IMR-90 (cell line): ENCODE measurements around the gene TRPV4. TPM values are rescaled to one million over a fixed set of nuclear protein-coding genes. Genes with fewer than 3 reads are reported as not detected.
A peak's percentile ranks its signal among the peaks of the same experiment; 100 is the strongest.

Experiments
- ATAC-seq: fragments of 200-7000 bp; cut with Tn5 transposase; 2 replicates; pipeline ENCODE4 v1.9.1; 2020; ENCODE audit warnings: low read depth, mild to moderate bottlenecking, moderate library complexity
- BruUV-seq: library from RNA; stranded (reverse); fragments of 400-500 nt; replicated peaks from 2 replicates; lab custom pipeline; 2021; lab: Mats Ljungman, UMichigan
- CTCF ChIA-PET: fragments of 300-600 bp; formaldehyde crosslinking; extraction: SDS; loops from one replicate; lab custom pipeline; 2021; ENCODE audit warnings: antibody characterized with exemption; lab: Yijun Ruan, JAX
- POLR2A ChIA-PET: fragments of 300-600 bp; sonication (Branson Sonifier 250); formaldehyde crosslinking; loops from one replicate; lab custom pipeline; 2022; ENCODE audit warnings: antibody characterized with exemption; ENCODE audit not compliant: unreplicated experiment; lab: Charles Lee
- DNase-seq: peaks from one replicate; pipeline ENCODE4 v3.0.0; 2013
- H2AFZ ChIP-seq: replicated peaks from 2 replicates; pipeline ENCODE3; 2013; ENCODE audit warnings: low read length, mild to moderate bottlenecking; ENCODE audit not compliant: poor library complexity
- H2AK5ac ChIP-seq: 2 replicates; pipeline ENCODE4 v1.6.1; 2013; ENCODE audit warnings: low read depth, low read length, inconsistent platforms
- H2AK9ac ChIP-seq: replicated peaks from 2 replicates; pipeline ENCODE3; 2013; ENCODE audit warnings: mild to moderate bottlenecking, low read depth, low read length, moderate library complexity; ENCODE audit not compliant: poor library complexity
- H2BK120ac ChIP-seq: 2 replicates; pipeline ENCODE4 v1.6.1; 2013; ENCODE audit warnings: low read depth, low read length, inconsistent platforms
- H2BK15ac ChIP-seq: 3 replicates; pipeline ENCODE4 v1.6.1; 2013; ENCODE audit warnings: low read depth, low read length, inconsistent platforms
- H2BK20ac ChIP-seq: 2 replicates; pipeline ENCODE4 v1.6.1; 2013; ENCODE audit warnings: low read depth, mild to moderate bottlenecking, inconsistent platforms, low read length, moderate library complexity
- H2BK5ac ChIP-seq: 2 replicates; pipeline ENCODE4 v1.6.1; 2013; ENCODE audit warnings: mild to moderate bottlenecking, low read depth, low read length, inconsistent platforms; ENCODE audit not compliant: poor library complexity, severe bottlenecking
- H3K14ac ChIP-seq: replicated peaks from 2 replicates; pipeline ENCODE4 v1.6.1; 2013; ENCODE audit warnings: low read depth, low read length, inconsistent platforms
- H3K18ac ChIP-seq: 2 replicates; pipeline ENCODE4 v1.6.1; 2013; ENCODE audit warnings: low read depth, low read length, control low read depth
- H3K23ac ChIP-seq: 2 replicates; pipeline ENCODE4 v1.6.1; 2013; ENCODE audit warnings: low read depth, low read length, inconsistent platforms
- H3K27ac ChIP-seq: 2 replicates; pipeline ENCODE4 v1.5.1; 2013; ENCODE audit warnings: mild to moderate bottlenecking, control low read depth, low read length; ENCODE audit not compliant: insufficient read depth
- H3K27me3 ChIP-seq: 2 replicates; pipeline ENCODE4 v1.6.1; 2013; ENCODE audit warnings: low read length; ENCODE audit not compliant: control insufficient read depth, insufficient read depth
- H3K36me3 ChIP-seq: 2 replicates; pipeline ENCODE4 v1.6.1; 2013; ENCODE audit warnings: low read length, mixed read lengths; ENCODE audit not compliant: control insufficient read depth, insufficient read depth
- H3K4ac ChIP-seq: 2 replicates; pipeline ENCODE4 v1.6.1; 2013; ENCODE audit warnings: low read depth, low read length, inconsistent platforms
- H3K4me1 ChIP-seq: 2 replicates; pipeline ENCODE4 v1.6.1; 2013; ENCODE audit warnings: low read length, mixed read lengths; ENCODE audit not compliant: control insufficient read depth, insufficient read depth
- H3K4me2 ChIP-seq: 2 replicates; pipeline ENCODE4 v1.6.1; 2013; ENCODE audit warnings: low read depth, mild to moderate bottlenecking, control low read depth, low read length, moderate library complexity
- H3K4me3 ChIP-seq: 2 replicates; pipeline ENCODE4 v1.5.1; 2013; ENCODE audit warnings: low read depth, mild to moderate bottlenecking, control low read depth, low read length, moderate library complexity; ENCODE audit not compliant: insufficient read depth
- H3K56ac ChIP-seq: 2 replicates; pipeline ENCODE4 v1.6.1; 2013; ENCODE audit warnings: low read length, inconsistent platforms; ENCODE audit not compliant: insufficient read depth; ENCODE audit errors: extremely low read depth
- H3K79me1 ChIP-seq, 2 experiments: 2 replicates each; pipeline ENCODE4 v1.6.1; 2013; ENCODE audit warnings: low read length in 2 of 2, inconsistent platforms in 1 of 2, low read depth in 1 of 2
- H3K9ac ChIP-seq: 2 replicates; pipeline ENCODE4 v1.6.1; 2013; ENCODE audit warnings: low read depth, low read length, control low read depth
- H3K9me1 ChIP-seq: 2 replicates; pipeline ENCODE4 v1.6.1; 2013; ENCODE audit warnings: low read length, inconsistent platforms; ENCODE audit not compliant: insufficient read depth
- H3K9me3 ChIP-seq: 2 replicates; pipeline ENCODE4 v1.6.1; 2013; ENCODE audit warnings: low read length; ENCODE audit not compliant: control insufficient read depth, insufficient read depth
- H4K20me1 ChIP-seq: 2 replicates; pipeline ENCODE4 v1.6.1; 2013; ENCODE audit warnings: low read length, inconsistent platforms; ENCODE audit not compliant: insufficient read depth
- H4K5ac ChIP-seq: 2 replicates; pipeline ENCODE4 v1.6.1; 2013; ENCODE audit warnings: mild to moderate bottlenecking, low read depth, low read length, control low read depth
- H4K8ac ChIP-seq, 2 experiments: 2 replicates each; pipeline ENCODE4 v1.6.1; 2013; ENCODE audit warnings: low read depth in 2 of 2, low read length in 2 of 2, control low read depth in 1 of 2, inconsistent platforms in 1 of 2
- H4K91ac ChIP-seq: 2 replicates; pipeline ENCODE4 v1.6.1; 2013; ENCODE audit warnings: low read depth, low read length, inconsistent platforms; ENCODE audit not compliant: insufficient read depth
- MAFK ChIP-seq: IDR thresholded peaks from 2 replicates; pipeline ENCODE4 v1.6.1; 2012; ENCODE audit warnings: low read depth, low read length, improper control_type of control experiment
- MXI1 ChIP-seq: IDR thresholded peaks from 2 replicates; pipeline ENCODE4 v1.6.1; 2012; ENCODE audit warnings: low read depth, mild to moderate bottlenecking, low read length, moderate library complexity, borderline replicate concordance
- POLR2A ChIP-seq: IDR thresholded peaks from 2 replicates; pipeline ENCODE4 v1.6.1; 2012; ENCODE audit warnings: mild to moderate bottlenecking, low read depth, low read length
- RAD21 ChIP-seq: IDR thresholded peaks from 2 replicates; pipeline ENCODE4 v1.6.1; 2012; ENCODE audit warnings: low read length, improper control_type of control experiment
- RCOR1 ChIP-seq: IDR thresholded peaks from 2 replicates; pipeline ENCODE4 v1.6.1; 2012; ENCODE audit warnings: mild to moderate bottlenecking, low read length, improper control_type of control experiment; ENCODE audit not compliant: insufficient replicate concordance
- RFX5 ChIP-seq: IDR thresholded peaks from 2 replicates; pipeline ENCODE4 v1.8.0; 2012; ENCODE audit warnings: low read depth, mild to moderate bottlenecking, low read length, moderate library complexity
- WGBS, 2 experiments: methylation state at CpG; one replicate each; pipeline versions ENCODE4 v1.1.5 to v1.1.7; 2013; ENCODE audit warnings: missing lambda C conversion rate in 2 of 2; ENCODE audit not compliant: insufficient read length in 1 of 2; ENCODE audit errors: extremely low coverage in 2 of 2; 5-methylcytosine and 5-hydroxymethylcytosine counted together
- dilution Hi-C: fragments of 300-500 bp; cut with HindIII; formaldehyde crosslinking; loops from one replicate; pipeline ENCODE4 v1.14.3; 2018; ENCODE audit warnings: low sequenced_read_pairs; ENCODE audit not compliant: unreplicated experiment
- in situ Hi-C: fragments of 300-500 bp; cut with MboI; formaldehyde crosslinking; loops from 3 replicates; pipeline ENCODE4 v1.14.3; 2019; ENCODE audit warnings: low sequenced_read_pairs, inconsistent platforms, mixed read lengths
- intact Hi-C: fragments of 100-400 bp; cut with micrococcal nuclease; formaldehyde crosslinking; loops from 2 replicates; pipeline ENCODE4 v1.10.0; 2022
- polyA plus RNA-seq, 3 experiments: library from polyadenylated mRNA; depleted of rRNA; stranded (reverse); fragments of >200 nt; gene quantifications; 2 replicates each; pipeline ENCODE4 v1.2.3, GENCODE V29; 2012; ENCODE audit warnings: low replicate concordance in 1 of 3
- total RNA-seq: library from RNA; depleted of rRNA; stranded (reverse); fragments of >200 nt; gene quantifications from 2 replicates; pipeline ENCODE4 v1.2.3, GENCODE V29; 2012
- TF ChIP-seq, protein P1 (sequence below): fragments of 150-350 bp; IDR thresholded peaks from 2 replicates; pipeline ENCODE4 v1.6.1; 2017; ENCODE audit warnings: mild to moderate bottlenecking, antibody characterized with exemption, low read length, low read depth

TRPV4 gene
- total and polyA plus RNA-seq, 2 of the 4 experiments (the other 2 are of a cell fraction) = 1.1 to 6.1 TPM

DNA sequence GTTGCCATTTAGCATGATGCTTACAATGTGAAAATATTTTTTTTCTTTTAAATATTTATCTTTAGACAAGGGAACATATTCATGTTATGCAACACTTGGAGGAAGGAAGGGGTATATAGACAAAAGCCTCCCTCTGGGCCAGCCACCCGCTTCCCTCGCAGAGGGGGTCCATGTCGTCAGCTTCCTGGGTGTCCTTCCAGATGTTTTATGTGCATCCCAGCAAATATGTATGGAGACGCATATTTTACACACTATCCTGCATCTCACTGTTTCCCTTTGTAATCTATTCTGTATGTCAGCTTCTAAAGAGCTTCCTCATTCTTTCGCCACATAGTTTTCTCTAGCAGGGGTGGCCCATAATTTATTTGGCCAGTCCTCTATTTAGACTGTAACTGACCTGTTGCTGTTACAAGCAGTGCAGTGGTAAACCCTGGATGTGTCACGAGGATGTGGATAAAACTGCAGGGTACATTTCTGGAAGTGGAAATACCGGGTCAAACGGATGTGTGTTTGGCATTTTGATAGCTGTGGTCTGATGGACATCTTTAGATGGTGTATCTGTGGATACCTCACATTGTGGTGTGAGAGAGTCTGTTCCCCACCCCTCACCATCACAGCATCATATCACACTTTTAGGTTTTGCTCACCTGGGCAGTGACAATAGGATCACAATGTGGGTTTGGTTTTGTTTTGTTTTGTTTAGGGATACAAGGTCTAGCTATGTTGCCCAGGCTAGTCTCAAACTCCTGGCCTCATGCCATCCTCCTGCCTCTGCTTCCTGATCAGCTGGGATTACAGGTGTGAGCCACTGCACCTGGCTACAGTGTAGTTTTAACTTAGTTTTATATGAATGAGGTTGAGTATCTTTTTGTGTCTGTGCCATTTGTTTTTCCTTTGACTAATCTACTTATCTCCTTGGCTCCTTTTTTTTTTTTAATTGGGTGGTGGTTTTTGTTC is 87.9 kb downstream of the TRPV4 start:
- 13% methylated on average over 3 of the region's 8 CpGs; no CpG with 5 or more reads in 1 of the 2 experiments for WGBS, 2 experiments
- ATAC-seq = peak; percentile 92
- BruUV-seq = no TSS peak
- H4K5ac ChIP-seq = no peak overlapping the region; the same call in 1 of the 2 replicates
- no peak overlapping the region for H2AK9ac ChIP-seq
- peak overlapping the region in 1 of 2 experiments; percentile 39; a peak in 1 of 4 replicates for H4K8ac ChIP-seq
- dilution Hi-C loops (no loop called here), in situ Hi-C loops (no loop called here), intact Hi-C loops (no loop called here)
- H3K4me3 ChIP-seq = no peak overlapping the region
- TF ChIP-seq RAD21 (no peak), RFX5 (no peak), MXI1 (no peak), RCOR1 (no peak), MAFK (no peak), POLR2A (no peak)
- TF ChIP-seq, protein P1, sequence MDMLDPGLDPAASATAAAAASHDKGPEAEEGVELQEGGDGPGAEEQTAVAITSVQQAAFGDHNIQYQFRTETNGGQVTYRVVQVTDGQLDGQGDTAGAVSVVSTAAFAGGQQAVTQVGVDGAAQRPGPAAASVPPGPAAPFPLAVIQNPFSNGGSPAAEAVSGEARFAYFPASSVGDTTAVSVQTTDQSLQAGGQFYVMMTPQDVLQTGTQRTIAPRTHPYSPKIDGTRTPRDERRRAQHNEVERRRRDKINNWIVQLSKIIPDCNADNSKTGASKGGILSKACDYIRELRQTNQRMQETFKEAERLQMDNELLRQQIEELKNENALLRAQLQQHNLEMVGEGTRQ = no peak
- H2BK120ac ChIP-seq = peak overlapping the region; percentile 30
- peak; percentile 24 for DNase-seq
- no peak overlapping the region for H2AK5ac ChIP-seq
- H2BK20ac ChIP-seq = peak overlapping the region; percentile 16; the same call in 1 of the 2 replicates
- ChIA-PET CTCF (interaction anchor here (0.6 to 1.3 kb wide), 5 partner anchors 19 to 525 kb away, joined by 3 to 5 read pairs (median 3); no protein-coding TSS in a partner anchor), POLR2A (no interaction called here)
- 0 out of 3 replicates have a peak overlapping the region, but pooled peaks have one; percentile 39 for H2BK15ac ChIP-seq
- peak overlapping the region; percentile 45; the same call in 1 of the 2 replicates for H3K27ac ChIP-seq
- no peaks in the 10 kb centered on the region for H3K36me3 ChIP-seq
- H2BK5ac ChIP-seq = no peak overlapping the region
- peaks cover 4% of the 10 kb centered on the region for H3K9me1 ChIP-seq
- H3K9me3 ChIP-seq = no peaks in the 10 kb centered on the region
- H3K4me1 ChIP-seq = peaks cover 4% of the 10 kb centered on the region; the same call in 1 of the 2 replicates
- no peaks in the 10 kb centered on the region for H3K79me1 ChIP-seq
- H2AFZ ChIP-seq = no peak overlapping the region
- H4K20me1 ChIP-seq = no peaks in the 10 kb centered on the region
- no peak overlapping the region for H3K9ac ChIP-seq
- peaks cover 5% of the 10 kb centered on the region for H3K27me3 ChIP-seq
- H3K4me2 ChIP-seq = peak overlapping the region; percentile 68
- 0 out of 2 replicates have a peak overlapping the region, but pooled peaks have one; percentile 19 for H3K23ac ChIP-seq
- H3K56ac ChIP-seq = peak overlapping the region; percentile 1; the same call in 1 of the 2 replicates
- peak overlapping the region; percentile 49; the same call in 1 of the 2 replicates for H4K91ac ChIP-seq
- peak overlapping the region; percentile 53; the same call in 1 of the 2 replicates for H3K4ac ChIP-seq
- no peak overlapping the region for H3K14ac ChIP-seq
- H3K18ac ChIP-seq = peak overlapping the region; percentile 67; the same call in 1 of the 2 replicates
